H9 (cell line): ENCODE measurements around the gene GOLGA6L26. TPM values are rescaled to one million over a fixed set of nuclear protein-coding genes. Genes with fewer than 3 reads are reported as not detected.
"Not testable (repeated sequence)": the region's sequence is repeated elsewhere in the genome, so short reads cannot be mapped to it uniquely, and the experiment has no call there.

Source experiments
- DNase-seq: peaks from one replicate; pipeline ENCODE4 v3.0.0-alpha.2; 2017
- H2AFZ ChIP-seq: one replicate; pipeline ENCODE4 v1.6.1; 2013; ENCODE audit warnings: mild to moderate bottlenecking, low read length, control low read depth, moderate library complexity
- H2AK5ac ChIP-seq: 2 replicates; pipeline ENCODE4 v1.6.1; 2013; ENCODE audit warnings: low read length, control low read depth, mixed read lengths; ENCODE audit not compliant: insufficient read length
- H2BK120ac ChIP-seq: one replicate; pipeline ENCODE4 v1.6.1; 2013; ENCODE audit warnings: low read depth, mild to moderate bottlenecking, low read length, control low read depth, inconsistent platforms; ENCODE audit not compliant: poor library complexity, severe bottlenecking
- H2BK12ac ChIP-seq: 2 replicates; pipeline ENCODE4 v1.6.1; 2013; ENCODE audit warnings: low read length, control low read depth, mixed read lengths, low read depth; ENCODE audit not compliant: insufficient read length
- H2BK15ac ChIP-seq: 2 replicates; pipeline ENCODE4 v1.6.1; 2013; ENCODE audit warnings: low read depth, low read length, control low read depth
- H2BK20ac ChIP-seq: one replicate; pipeline ENCODE4 v1.6.1; 2013; ENCODE audit warnings: low read depth, mild to moderate bottlenecking, low read length, control low read depth, inconsistent platforms; ENCODE audit not compliant: poor library complexity, severe bottlenecking
- H2BK5ac ChIP-seq: 2 replicates; pipeline ENCODE4 v1.6.1; 2013; ENCODE audit warnings: low read length, control low read depth, mixed read lengths; ENCODE audit not compliant: insufficient read length
- H3K14ac ChIP-seq: 2 replicates; pipeline ENCODE4 v1.6.1; 2013; ENCODE audit warnings: low read length, control low read depth; ENCODE audit not compliant: insufficient read depth
- H3K18ac ChIP-seq: 2 replicates; pipeline ENCODE4 v1.6.1; 2013; ENCODE audit warnings: low read depth, mild to moderate bottlenecking, mixed read lengths, low read length, control low read depth; ENCODE audit not compliant: insufficient read length
- H3K23ac ChIP-seq: 2 replicates; pipeline ENCODE4 v1.6.1; 2013; ENCODE audit warnings: low read length, control low read depth, mixed read lengths, low read depth; ENCODE audit not compliant: insufficient read length
- H3K23me2 ChIP-seq: 2 replicates; pipeline ENCODE4 v1.6.1; 2013; ENCODE audit warnings: low read depth, mild to moderate bottlenecking, mixed read lengths, low read length, control low read depth; ENCODE audit not compliant: insufficient read length, poor library complexity, severe bottlenecking
- H3K27ac ChIP-seq: 2 replicates; pipeline ENCODE4 v1.5.1; 2013; ENCODE audit warnings: low read length, control low read depth, mixed read lengths, low read depth; ENCODE audit not compliant: insufficient read length
- H3K27me3 ChIP-seq: 2 replicates; pipeline ENCODE4 v1.6.1; 2013; ENCODE audit warnings: low read length, control low read depth, inconsistent platforms; ENCODE audit not compliant: insufficient read depth
- H3K4ac ChIP-seq: 2 replicates; pipeline ENCODE4 v1.6.1; 2013; ENCODE audit warnings: low read depth, mild to moderate bottlenecking, control low read depth, inconsistent platforms, low read length, moderate library complexity
- H3K4me1 ChIP-seq: 2 replicates; pipeline ENCODE4 v1.6.1; 2013; ENCODE audit warnings: low read length, control low read depth, inconsistent platforms; ENCODE audit not compliant: insufficient read depth
- H3K4me2 ChIP-seq: 2 replicates; pipeline ENCODE4 v1.6.1; 2013; ENCODE audit warnings: low read length, control low read depth, mixed read lengths; ENCODE audit not compliant: insufficient read length, insufficient read depth
- H3K56ac ChIP-seq: 2 replicates; pipeline ENCODE4 v1.6.1; 2013; ENCODE audit warnings: low read depth, mild to moderate bottlenecking, mixed read lengths, low read length, control low read depth; ENCODE audit not compliant: insufficient read length
- H3K79me1 ChIP-seq: 2 replicates; pipeline ENCODE4 v1.6.1; 2013; ENCODE audit warnings: low read depth, mild to moderate bottlenecking, moderate library complexity, low read length, control low read depth, inconsistent platforms; ENCODE audit not compliant: insufficient read depth, poor library complexity, severe bottlenecking
- H3K79me2 ChIP-seq: 2 replicates; pipeline ENCODE4 v1.6.1; 2013; ENCODE audit warnings: low read length, control low read depth, inconsistent platforms; ENCODE audit not compliant: insufficient read depth
- H3K9ac ChIP-seq: 2 replicates; pipeline ENCODE4 v1.6.1; 2013; ENCODE audit warnings: low read length, control low read depth, mixed read lengths; ENCODE audit not compliant: insufficient read length; ENCODE audit errors: extremely low read depth
- H3K9me3 ChIP-seq: one replicate; pipeline ENCODE4 v1.6.1; 2013; ENCODE audit warnings: low read depth, low read length, inconsistent platforms; ENCODE audit not compliant: control insufficient read depth
- H3T11ph ChIP-seq: one replicate; pipeline ENCODE4 v1.6.1; 2013; ENCODE audit warnings: mild to moderate bottlenecking, low read length, control low read depth, inconsistent platforms
- H4K20me1 ChIP-seq: one replicate; pipeline ENCODE4 v1.6.1; 2013; ENCODE audit not compliant: control insufficient read depth, insufficient read length, insufficient read depth
- H4K5ac ChIP-seq: 2 replicates; pipeline ENCODE4 v1.6.1; 2013; ENCODE audit warnings: low read depth, mild to moderate bottlenecking, mixed read lengths, low read length, control low read depth; ENCODE audit not compliant: insufficient read length
- H4K8ac ChIP-seq: replicated peaks from 2 replicates; pipeline ENCODE4 v1.6.1; 2013; ENCODE audit warnings: low read length, control low read depth, mixed read lengths, low read depth; ENCODE audit not compliant: insufficient read length
- H4K91ac ChIP-seq: 2 replicates; pipeline ENCODE4 v1.6.1; 2013; ENCODE audit warnings: low read depth, mild to moderate bottlenecking, moderate library complexity, mixed read lengths, low read length, control low read depth; ENCODE audit not compliant: insufficient read length
- H3K27ac Mint-ChIP-seq, 3 experiments: 2 replicates in 2 of 3; 3 replicates in 1 of 3; pipeline ENCODE4 v1.8.0; 2020 to 2021; ENCODE audit warnings: mixed read lengths in 3 of 3, mild to moderate bottlenecking in 1 of 3, moderate library complexity in 1 of 3
- H3K27me3 Mint-ChIP-seq: 2 replicates; pipeline ENCODE4 v1.8.0; 2021; ENCODE audit warnings: low read depth, mild to moderate bottlenecking, moderate library complexity, mixed read lengths
- H3K36me3 Mint-ChIP-seq, 3 experiments: 2 replicates in 2 of 3; 3 replicates in 1 of 3; pipeline ENCODE4 v1.8.0; 2020 to 2021; ENCODE audit warnings: low read depth in 3 of 3, mixed read lengths in 3 of 3; ENCODE audit not compliant: insufficient read depth in 1 of 3
- H3K4me1 Mint-ChIP-seq, 2 experiments: 2 replicates each; pipeline ENCODE4 v1.8.0; 2020; ENCODE audit warnings: mixed read lengths in 2 of 2
- H3K4me3 Mint-ChIP-seq, 2 experiments: 2 replicates in 1 of 2; 3 replicates in 1 of 2; pipeline ENCODE4 v1.8.0; 2020 to 2021; ENCODE audit warnings: mild to moderate bottlenecking in 2 of 2, mixed read lengths in 2 of 2, moderate library complexity in 1 of 2
- H3K9me3 Mint-ChIP-seq, 2 experiments: 2 replicates in 1 of 2; 3 replicates in 1 of 2; pipeline ENCODE4 v1.8.0; 2020; ENCODE audit warnings: mild to moderate bottlenecking in 2 of 2, mixed read lengths in 2 of 2, moderate library complexity in 1 of 2
- WGBS: extraction: QIAGEN DNeasy Blood & Tissue Kit; methylation state at CpG from one replicate; pipeline ENCODE4 v1.1.7; 2013; ENCODE audit warnings: missing lambda C conversion rate, low lambda C conversion rate, mixed read lengths; ENCODE audit not compliant: insufficient read length; ENCODE audit errors: extremely low coverage; 5-methylcytosine and 5-hydroxymethylcytosine counted together
- total RNA-seq: library from RNA; stranded (reverse); gene quantifications from 2 replicates; pipeline ENCODE4 v1.2.1, GENCODE V29; 2021

Gene GOLGA6L26
- total RNA-seq, 1 experiment from 2014 or later, result not detected

- H2AFZ ChIP-seq, H2BK12ac ChIP-seq, H4K5ac ChIP-seq, H4K91ac ChIP-seq, H3K27ac ChIP-seq, H3K9me3 ChIP-seq, H4K20me1 ChIP-seq, H3T11ph ChIP-seq, H2BK20ac ChIP-seq, H3K79me1 ChIP-seq, H2BK5ac ChIP-seq, H3K4me1 ChIP-seq, H3K27me3 Mint-ChIP-seq, H3K27ac Mint-ChIP-seq, H2AK5ac ChIP-seq, H2BK120ac ChIP-seq, H3K79me2 ChIP-seq, H3K27me3 ChIP-seq, H3K14ac ChIP-seq, H3K4me2 ChIP-seq, H3K56ac ChIP-seq, H4K8ac ChIP-seq, H3K18ac ChIP-seq, H3K4me1 Mint-ChIP-seq, H3K9ac ChIP-seq, H2BK15ac ChIP-seq, H3K23me2 ChIP-seq, DNase-seq, H3K23ac ChIP-seq, H3K4ac ChIP-seq: not testable (repeated sequence)
- peak overlapping the region; percentile 77 to 90 for H3K4me3 Mint-ChIP-seq
- peaks cover 27 to 53% of the 10 kb centered on the region in 2 experiments; a peak in 4 of 5 replicates for H3K9me3 Mint-ChIP-seq
- peaks cover 10 to 36% (median 21%) of the 10 kb centered on the region in 3 experiments for H3K36me3 Mint-ChIP-seq
- no CpG with 5 or more reads among the region's 4 CpGs for WGBS
Measured at GRCh38 chr15:23304805-23305204, 29.2 kb downstream of the GOLGA6L26 start.

GRCh38 chr15:23304267-23304666, 29.7 kb downstream of the GOLGA6L26 start:
- not testable (repeated sequence) for H2AFZ ChIP-seq, H3K27me3 ChIP-seq, H3K23ac ChIP-seq, H4K5ac ChIP-seq, H4K8ac ChIP-seq, H3K9me3 ChIP-seq, H3K79me1 ChIP-seq, H2BK120ac ChIP-seq, H3T11ph ChIP-seq, H2BK12ac ChIP-seq, H3K18ac ChIP-seq, H2BK5ac ChIP-seq, H3K56ac ChIP-seq, H3K23me2 ChIP-seq, H3K27ac ChIP-seq, H3K9ac ChIP-seq, H2BK15ac ChIP-seq, H3K4me1 ChIP-seq, H3K14ac ChIP-seq, DNase-seq, H2BK20ac ChIP-seq, H3K79me2 ChIP-seq, H4K91ac ChIP-seq, H3K4ac ChIP-seq, H4K20me1 ChIP-seq, H3K27ac Mint-ChIP-seq, H3K27me3 Mint-ChIP-seq, H2AK5ac ChIP-seq, H3K4me1 Mint-ChIP-seq
- Mint-ChIP-seq H3K9me3 (peaks cover 22 to 48% of the 10 kb centered on the region in 2 experiments; a peak in 4 of 5 replicates), H3K4me3 (peak overlapping the region; percentile 77 to 90), H3K36me3 (peaks cover 6 to 31% (median 17%) of the 10 kb centered on the region in 3 experiments)
- WGBS, result no CpG with 5 or more reads among the region's 7 CpGs
- peak overlapping the region; percentile 46 for H3K4me2 ChIP-seq
